Transverse colon (tissue), 3 donors: ENCODE results near the gene GPR83.

ENCODE experiments used
- POLR2A ChIP-seq: fragments of 450-650 bp; IDR thresholded peaks from one replicate; pipeline ENCODE4 v1.6.1; 2016; ENCODE audit warnings: antibody characterized with exemption, mild to moderate bottlenecking, moderate library complexity
- TF ChIP-seq, protein P1 (sequence below), 5 experiments: fragments of 200-600 bp in 3 of 5; fragments of 450-650 bp in 2 of 5; sonication (generic) in 3 of 5; IDR thresholded peaks; 1 replicate in 2 of 5; 2 replicates in 3 of 5; pipeline ENCODE4 v1.5.1; 2016 to 2017; ENCODE audit warnings: antibody characterized with exemption in 5 of 5, inconsistent platforms in 3 of 5, mild to moderate bottlenecking in 2 of 5, moderate library complexity in 1 of 5

DNA sequence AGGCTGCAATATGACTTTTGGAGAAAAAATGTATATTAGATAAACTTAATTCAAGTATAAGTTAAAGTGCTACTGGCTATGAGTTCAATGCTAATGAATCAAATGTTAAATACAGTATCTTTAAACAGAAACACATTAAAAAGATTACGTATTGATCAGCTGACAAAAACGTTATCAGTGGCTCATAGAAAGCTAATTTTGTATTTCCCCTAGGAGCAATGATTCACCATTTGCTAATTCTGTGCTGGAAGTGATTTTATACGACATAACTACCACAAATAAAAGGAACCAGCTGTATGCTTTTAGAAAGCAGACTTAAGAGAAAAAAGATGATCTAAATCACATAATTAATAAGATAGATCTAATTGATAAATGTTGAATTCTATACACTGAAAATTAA is 48.8 kb upstream of the GPR83 start:
- TF ChIP-seq, protein P1, sequence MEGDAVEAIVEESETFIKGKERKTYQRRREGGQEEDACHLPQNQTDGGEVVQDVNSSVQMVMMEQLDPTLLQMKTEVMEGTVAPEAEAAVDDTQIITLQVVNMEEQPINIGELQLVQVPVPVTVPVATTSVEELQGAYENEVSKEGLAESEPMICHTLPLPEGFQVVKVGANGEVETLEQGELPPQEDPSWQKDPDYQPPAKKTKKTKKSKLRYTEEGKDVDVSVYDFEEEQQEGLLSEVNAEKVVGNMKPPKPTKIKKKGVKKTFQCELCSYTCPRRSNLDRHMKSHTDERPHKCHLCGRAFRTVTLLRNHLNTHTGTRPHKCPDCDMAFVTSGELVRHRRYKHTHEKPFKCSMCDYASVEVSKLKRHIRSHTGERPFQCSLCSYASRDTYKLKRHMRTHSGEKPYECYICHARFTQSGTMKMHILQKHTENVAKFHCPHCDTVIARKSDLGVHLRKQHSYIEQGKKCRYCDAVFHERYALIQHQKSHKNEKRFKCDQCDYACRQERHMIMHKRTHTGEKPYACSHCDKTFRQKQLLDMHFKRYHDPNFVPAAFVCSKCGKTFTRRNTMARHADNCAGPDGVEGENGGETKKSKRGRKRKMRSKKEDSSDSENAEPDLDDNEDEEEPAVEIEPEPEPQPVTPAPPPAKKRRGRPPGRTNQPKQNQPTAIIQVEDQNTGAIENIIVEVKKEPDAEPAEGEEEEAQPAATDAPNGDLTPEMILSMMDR (IDR thresholded peaks at IDR 0.05), result no peak
- no peak for TF ChIP-seq POLR2A
